ENCODE measurements around the gene GGT7. TPM values are rescaled to one million over a fixed set of nuclear protein-coding genes. Genes with fewer than 3 reads are reported as not detected.

The GGT7 gene
- total RNA-seq, 1 experiment from 2014 or later = 11.5 TPM

GRCh38 chr20:34861386-34862084 is 11.1 kb downstream of the GGT7 start:
- no peaks in the 10 kb centered on the region for H3K4me1 ChIP-seq (ENCODE audit: control insufficient read depth, insufficient read depth, low read length)
- no peaks in the 10 kb centered on the region for H3K27me3 ChIP-seq (ENCODE audit: control insufficient read depth, insufficient read depth, low read length)
- no peak overlapping the region for H3K27ac ChIP-seq (ENCODE audit: low read length)
- ATAC-seq (no peak), DNase-seq (ENCODE audit: low read depth, low spot score) (no peak)
- in situ Hi-C loops (cut with HindIII; ENCODE audit: low pct_unique_long_range_greater_than_20kb, low sequenced_read_pairs) = no loop called here
- TF ChIP-seq, protein P1, sequence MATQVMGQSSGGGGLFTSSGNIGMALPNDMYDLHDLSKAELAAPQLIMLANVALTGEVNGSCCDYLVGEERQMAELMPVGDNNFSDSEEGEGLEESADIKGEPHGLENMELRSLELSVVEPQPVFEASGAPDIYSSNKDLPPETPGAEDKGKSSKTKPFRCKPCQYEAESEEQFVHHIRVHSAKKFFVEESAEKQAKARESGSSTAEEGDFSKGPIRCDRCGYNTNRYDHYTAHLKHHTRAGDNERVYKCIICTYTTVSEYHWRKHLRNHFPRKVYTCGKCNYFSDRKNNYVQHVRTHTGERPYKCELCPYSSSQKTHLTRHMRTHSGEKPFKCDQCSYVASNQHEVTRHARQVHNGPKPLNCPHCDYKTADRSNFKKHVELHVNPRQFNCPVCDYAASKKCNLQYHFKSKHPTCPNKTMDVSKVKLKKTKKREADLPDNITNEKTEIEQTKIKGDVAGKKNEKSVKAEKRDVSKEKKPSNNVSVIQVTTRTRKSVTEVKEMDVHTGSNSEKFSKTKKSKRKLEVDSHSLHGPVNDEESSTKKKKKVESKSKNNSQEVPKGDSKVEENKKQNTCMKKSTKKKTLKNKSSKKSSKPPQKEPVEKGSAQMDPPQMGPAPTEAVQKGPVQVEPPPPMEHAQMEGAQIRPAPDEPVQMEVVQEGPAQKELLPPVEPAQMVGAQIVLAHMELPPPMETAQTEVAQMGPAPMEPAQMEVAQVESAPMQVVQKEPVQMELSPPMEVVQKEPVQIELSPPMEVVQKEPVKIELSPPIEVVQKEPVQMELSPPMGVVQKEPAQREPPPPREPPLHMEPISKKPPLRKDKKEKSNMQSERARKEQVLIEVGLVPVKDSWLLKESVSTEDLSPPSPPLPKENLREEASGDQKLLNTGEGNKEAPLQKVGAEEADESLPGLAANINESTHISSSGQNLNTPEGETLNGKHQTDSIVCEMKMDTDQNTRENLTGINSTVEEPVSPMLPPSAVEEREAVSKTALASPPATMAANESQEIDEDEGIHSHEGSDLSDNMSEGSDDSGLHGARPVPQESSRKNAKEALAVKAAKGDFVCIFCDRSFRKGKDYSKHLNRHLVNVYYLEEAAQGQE (IDR thresholded peaks at IDR 0.05; ENCODE audit: insufficient read depth in 1 of 2, low read depth in 2 of 2, low read length in 1 of 2) = no peak
- no peak for TF ChIP-seq SIN3A (IDR thresholded peaks at IDR 0.05; ENCODE audit: borderline replicate concordance, insufficient read depth, low read depth, low read length)
- TF ChIP-seq CTCF (IDR thresholded peaks at IDR 0.05) = no peak
- no peak for TF ChIP-seq POLR2AphosphoS5 (IDR thresholded peaks at IDR 0.05; ENCODE audit: low read depth, low read length)
- no peak for TF ChIP-seq TCF7L2 (IDR thresholded peaks at IDR 0.05; ENCODE audit: low read depth, low read length)
- CTCF ChIA-PET = no interaction called here
- BruUV-seq (replicated peaks) = no TSS peak
- POLR2A ChIA-PET = interaction anchor here (0.6 kb wide), 1 partner anchor 9 kb away, joined by 3 read pairs; no protein-coding TSS in a partner anchor
- intact Hi-C loops (cut with micrococcal nuclease; ENCODE audit: unreplicated experiment) = no loop called here
- no peaks in the 10 kb centered on the region for H3K36me3 ChIP-seq (ENCODE audit: control insufficient read depth, insufficient read depth, low read length)
- H3K4me3 ChIP-seq (ENCODE audit: low read depth in 2 of 2, low read length in 2 of 2) = no peak overlapping the region
- no peaks in the 10 kb centered on the region for H3K9me3 ChIP-seq (ENCODE audit: control insufficient read depth, insufficient read depth, low read depth, low read length)

- no peaks in the 10 kb centered on the region for H3K27me3 ChIP-seq (ENCODE audit: control insufficient read depth, insufficient read depth, low read length)
- no peak overlapping the region for H3K27ac ChIP-seq (ENCODE audit: low read length)
- DNase-seq (ENCODE audit: low read depth, low spot score) (no peak), ATAC-seq (no peak)
- no peaks in the 10 kb centered on the region for H3K4me1 ChIP-seq (ENCODE audit: control insufficient read depth, insufficient read depth, low read length)
- no peak overlapping the region for H3K4me3 ChIP-seq (ENCODE audit: low read depth in 2 of 2, low read length in 2 of 2)
- POLR2A ChIA-PET = interaction anchor here (0.7 kb wide), 1 partner anchor 23 kb away, joined by 9 read pairs; no protein-coding TSS in a partner anchor
- no peaks in the 10 kb centered on the region for H3K36me3 ChIP-seq (ENCODE audit: control insufficient read depth, insufficient read depth, low read length)
- no peaks in the 10 kb centered on the region for H3K9me3 ChIP-seq (ENCODE audit: control insufficient read depth, insufficient read depth, low read depth, low read length)
- intact Hi-C loops (cut with micrococcal nuclease; ENCODE audit: unreplicated experiment) = no loop called here
- TF ChIP-seq POLR2AphosphoS5 (IDR thresholded peaks at IDR 0.05; ENCODE audit: low read depth, low read length) (no peak), TCF7L2 (IDR thresholded peaks at IDR 0.05; ENCODE audit: low read depth, low read length) (no peak), SIN3A (IDR thresholded peaks at IDR 0.05; ENCODE audit: borderline replicate concordance, insufficient read depth, low read depth, low read length) (no peak), CTCF (IDR thresholded peaks at IDR 0.05) (no peak)
- TF ChIP-seq, protein P1 (IDR thresholded peaks at IDR 0.05; ENCODE audit: insufficient read depth in 1 of 2, low read depth in 2 of 2, low read length in 1 of 2) = no peak
- no TSS peak for BruUV-seq (replicated peaks)
- CTCF ChIA-PET = no interaction called here
- in situ Hi-C loops (cut with HindIII; ENCODE audit: low pct_unique_long_range_greater_than_20kb, low sequenced_read_pairs) = no loop called here
Observed at GRCh38 chr20:34859826-34860545, 12.7 kb downstream of the GGT7 start.
